ENCODE data around the gene CTBP2.

- TF ChIP-seq CTCF (IDR thresholded peaks at IDR 0.05; ENCODE audit: low read depth, low read length, poor library complexity, severe bottlenecking) = no peak
- TF ChIP-seq EZH2phosphoT487 (IDR thresholded peaks at IDR 0.05; ENCODE audit: borderline replicate concordance, low read length) = no peak
Measured at GRCh38 chr10:125057158-125058001, 103.0 kb downstream of the CTBP2 start.
